ENCODE results near the gene HOXB5.

HOXB5 gene

GRCh38 chr17:48554412-48555257, 38.9 kb downstream of the HOXB5 start:
- CTCF ChIA-PET: interaction anchor here (0.5 kb wide), 1 partner anchor 24 kb away, joined by 3 read pairs; no protein-coding TSS in a partner anchor
- no peak for TF ChIP-seq CTCF (conservative IDR thresholded peaks at IDR 0.05; ENCODE audit: low read depth)
- H3K27ac ChIP-seq: peak overlapping the region; percentile 70
- no peak for DNase-seq (ENCODE audit: low spot score)
- POLR2A ChIA-PET (ENCODE audit: low non-redundant PET): no interaction called here

GRCh38 chr17:48553826-48554225, 39.8 kb downstream of the HOXB5 start:
- no peak for DNase-seq (ENCODE audit: low spot score)
- no peak overlapping the region for H3K27ac ChIP-seq
- CTCF ChIA-PET: interaction anchor here (0.6 kb wide), 1 partner anchor 202 kb away, joined by 3 read pairs; no protein-coding TSS in a partner anchor
- no peak for TF ChIP-seq CTCF (conservative IDR thresholded peaks at IDR 0.05; ENCODE audit: low read depth)
- POLR2A ChIA-PET (ENCODE audit: low non-redundant PET): no interaction called here

GRCh38 chr17:48553190-48553547, 40.4 kb downstream of the HOXB5 start:
- POLR2A ChIA-PET (ENCODE audit: low non-redundant PET): no interaction called here
- no peak for TF ChIP-seq CTCF (conservative IDR thresholded peaks at IDR 0.05; ENCODE audit: low read depth)
- H3K27ac ChIP-seq: no peak overlapping the region
- no peak for DNase-seq (ENCODE audit: low spot score)
- CTCF ChIA-PET: interaction anchor here (0.6 kb wide), 2 partner anchors 27 to 201 kb away, joined by 3 read pairs; no protein-coding TSS in a partner anchor

- TF ChIP-seq CTCF (conservative IDR thresholded peaks at IDR 0.05; ENCODE audit: low read depth): no peak
- no peak overlapping the region for H3K27ac ChIP-seq
- POLR2A ChIA-PET (ENCODE audit: low non-redundant PET): no interaction called here
- DNase-seq (ENCODE audit: low spot score): no peak
- CTCF ChIA-PET: interaction anchor here (0.6 kb wide), 1 partner anchor 26 kb away, joined by 3 read pairs; no protein-coding TSS in a partner anchor
Observed at GRCh38 chr17:48552466-48553189, 41.0 kb downstream of the HOXB5 start.

GRCh38 chr17:48551596-48552465, 41.7 kb downstream of the HOXB5 start:
- TF ChIP-seq CTCF (conservative IDR thresholded peaks at IDR 0.05; ENCODE audit: low read depth): no peak
- ChIA-PET CTCF (interaction anchor here (0.6 kb wide), 1 partner anchor 209 kb away, joined by 3 read pairs; no protein-coding TSS in a partner anchor), POLR2A (ENCODE audit: low non-redundant PET) (no interaction called here)
- H3K27ac ChIP-seq: no peak overlapping the region
- DNase-seq (ENCODE audit: low spot score): no peak

GRCh38 chr17:48551214-48551555, 42.4 kb downstream of the HOXB5 start:
- no peak for DNase-seq (ENCODE audit: low spot score)
- no peak overlapping the region for H3K27ac ChIP-seq
- ChIA-PET POLR2A (ENCODE audit: low non-redundant PET) (no interaction called here), CTCF (interaction anchor here (0.6 kb wide), 1 partner anchor 208 kb away, joined by 3 read pairs; no protein-coding TSS in a partner anchor)
- TF ChIP-seq CTCF (conservative IDR thresholded peaks at IDR 0.05; ENCODE audit: low read depth): no peak

Measured in RWPE1 (cell line).